Lung (tissue), 12 donors: Measurements from ENCODE around the gene GABBR2. TPM values are rescaled to one million over a fixed set of nuclear protein-coding genes. Genes with fewer than 3 reads are reported as not detected.

Experiments
- ATAC-seq: fragments of 200-7000 bp; cut with Tn5 transposase; one replicate; pipeline ENCODE4 v1.9.1; 2020; ENCODE audit warnings: moderate number of reproducible peaks; ENCODE audit not compliant: insufficient read depth, low FRiP score
- DNase-seq, 3 donors: peaks; one replicate each; pipeline ENCODE4 v3.0.0-alpha.2; 2013 to 2017
- H3K27ac ChIP-seq, 2 donors: one replicate each; pipeline ENCODE4 v1.5.1; 2013; ENCODE audit warnings: mild to moderate bottlenecking in 2 of 2, moderate library complexity in 2 of 2, control low read depth in 1 of 2, inconsistent platforms in 1 of 2, low read depth in 1 of 2, low read length in 1 of 2
- H3K27me3 ChIP-seq, 3 donors: one replicate each; pipeline ENCODE4 v1.5.1; 2013; ENCODE audit warnings: low read length in 2 of 3; ENCODE audit not compliant: control insufficient read depth in 3 of 3, insufficient read depth in 3 of 3
- H3K36me3 ChIP-seq, 4 donors: one replicate each; pipeline ENCODE4 v1.5.1; 2013; ENCODE audit warnings: low read length in 4 of 4, mild to moderate bottlenecking in 1 of 4, moderate library complexity in 1 of 4; ENCODE audit not compliant: control insufficient read depth in 4 of 4, insufficient read depth in 4 of 4
- H3K4me1 ChIP-seq, 5 donors: one replicate each; pipeline ENCODE4 v1.5.1; 2013; ENCODE audit warnings: low read length in 5 of 5, mild to moderate bottlenecking in 2 of 5, moderate library complexity in 1 of 5; ENCODE audit not compliant: control insufficient read depth in 5 of 5, insufficient read depth in 5 of 5
- H3K4me3 ChIP-seq: one replicate; pipeline ENCODE4 v1.5.1; 2013; ENCODE audit warnings: mild to moderate bottlenecking, control low read depth, moderate library complexity
- H3K9ac ChIP-seq, 2 donors: one replicate each; pipeline ENCODE4 v1.5.1; 2013; ENCODE audit warnings: low read length in 2 of 2, control low read depth in 1 of 2; ENCODE audit not compliant: insufficient read depth in 1 of 2
- H3K9me3 ChIP-seq, 4 donors: one replicate each; pipeline ENCODE4 v1.5.1; 2013; ENCODE audit warnings: low read length in 3 of 4, mild to moderate bottlenecking in 1 of 4, moderate library complexity in 1 of 4; ENCODE audit not compliant: control insufficient read depth in 4 of 4, insufficient read depth in 3 of 4
- CTCF ChIP-seq: IDR thresholded peaks from 2 replicates; pipeline ENCODE4 v1.5.1; 2012; ENCODE audit warnings: mild to moderate bottlenecking; ENCODE audit errors: control extremely low read depth, extremely low read depth
- whole genome bisulfite sequencing, 2 donors: extraction: QIAGEN DNeasy Blood & Tissue Kit; methylation state at CpG; one replicate each; pipeline ENCODE4 v1.1.7; 2013; 5-methylcytosine and 5-hydroxymethylcytosine counted together
- polyA plus RNA-seq, 2 donors: library from polyadenylated mRNA; stranded (reverse); fragments of 200-250 nt; gene quantifications; one replicate each; pipeline ENCODE4 v1.2.1, GENCODE V29; 2013
- total RNA-seq, 2 donors: library from RNA; depleted of rRNA in 1 of 2; stranded (reverse); fragments of >200 nt in 1 of 2; gene quantifications; one replicate each; pipeline ENCODE4 v1.2.1, GENCODE V29; 2014 to 2021
- donor health status: control.
- donor health status: control.
- donor health status: Bipolar disorder and iron deficiency.
- donor health status: healthy.
- donor health status: DM: yes; HTN: yes; CAD: no.

Gene GABBR2
- total and polyA plus RNA-seq, 4 donors: 0.40 to 1.8 (median 0.64) TPM

DNA sequence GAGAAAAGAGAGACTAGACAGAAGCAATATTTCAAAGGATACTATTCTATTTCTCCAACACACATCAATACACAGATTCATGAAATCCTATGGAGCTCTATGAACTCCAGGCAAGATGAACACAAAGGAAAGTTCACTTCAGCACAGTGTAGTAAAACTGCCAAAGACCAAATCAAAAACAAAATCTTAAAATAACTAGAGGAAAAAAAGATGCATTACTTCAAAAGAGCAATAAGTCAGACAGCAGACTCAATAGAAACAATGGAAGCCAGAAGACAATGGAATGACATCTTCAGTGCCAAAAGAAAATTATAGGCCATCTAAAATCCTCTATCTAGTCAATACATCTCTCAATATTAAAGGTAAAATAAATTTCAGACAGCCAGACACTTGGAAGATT lies 248.0 kb downstream of the GABBR2 start:
- Histone ChIP-seq H3K9me3 (peaks cover 0 to 10% (median 6%) of the 10 kb centered on the region in 4 donors), H3K9ac (no peak overlapping the region), H3K4me3 (no peak overlapping the region), H3K4me1 (no peaks in the 10 kb centered on the region), H3K36me3 (no peaks in the 10 kb centered on the region), H3K27me3 (peaks cover 0 to 3% (median 0%) of the 10 kb centered on the region in 3 donors), H3K27ac (no peak overlapping the region)
- ATAC-seq (no peak), DNase-seq (no peak)
- TF ChIP-seq CTCF: no peak

GRCh38 chr9:98457726-98458370 lies 250.9 kb downstream of the GABBR2 start:
- Histone ChIP-seq H3K4me1 (no peaks in the 10 kb centered on the region), H3K4me3 (no peak overlapping the region), H3K9ac (no peak overlapping the region), H3K27ac (no peak overlapping the region), H3K9me3 (peaks cover 0 to 7% (median 5%) of the 10 kb centered on the region in 4 donors), H3K36me3 (no peaks in the 10 kb centered on the region), H3K27me3 (peaks cover 0 to 3% (median 0%) of the 10 kb centered on the region in 3 donors)
- TF ChIP-seq CTCF: no peak
- DNase-seq (no peak), ATAC-seq (no peak)
- 78 to 79% methylated on average over 9 of the region's 9 CpGs for WGBS, 2 donors

- Histone ChIP-seq H3K9ac (no peak overlapping the region), H3K4me1 (no peaks in the 10 kb centered on the region), H3K36me3 (no peaks in the 10 kb centered on the region), H3K4me3 (no peak overlapping the region), H3K27ac (no peak overlapping the region), H3K27me3 (peaks cover 0 to 3% (median 0%) of the 10 kb centered on the region in 3 donors), H3K9me3 (peaks cover 0 to 4% (median 3%) of the 10 kb centered on the region in 4 donors)
- 46 to 51% methylated on average over 2 of the region's 2 CpGs for WGBS, 2 donors
- no peak for TF ChIP-seq CTCF
- ATAC-seq: no peak
- DNase-seq: no peak
These were observed 252.6 kb downstream of the GABBR2 start for GRCh38 chr9:98456156-98456613.
